HepG2 (cell line): ENCODE measurements around the gene TUBB4A. TPM values are rescaled to one million over a fixed set of nuclear protein-coding genes. Genes with fewer than 3 reads are reported as not detected.

ENCODE experiments used
- ATAC-seq: fragments of 200-7000 bp; cut with Tn5 transposase; 3 replicates; pipeline ENCODE4 v1.9.1; 2020; ENCODE audit warnings: mild to moderate bottlenecking, moderate library complexity
- BruUV-seq: library from RNA; stranded (reverse); fragments of 400-500 nt; replicated peaks from 2 replicates; lab custom pipeline; 2021; lab: Mats Ljungman, UMichigan
- CTCF ChIA-PET: fragments of 300-600 bp; formaldehyde crosslinking; extraction: SDS; loops from one replicate; lab custom pipeline; 2021; ENCODE audit warnings: low total read pairs, inconsistent platforms, low intra/inter-chr PET ratio; lab: Yijun Ruan, JAX
- POLR2A ChIA-PET: fragments of 350-600 bp; sonication (Branson Sonifier 250); formaldehyde crosslinking; loops from one replicate; lab custom pipeline; 2020; ENCODE audit warnings: antibody characterized with exemption, inconsistent platforms; lab: Yijun Ruan, JAX
- DNase-seq: peaks from one replicate; pipeline ENCODE4 v3.0.0-alpha.2; 2015; ENCODE audit warnings: low spot score
- FAIRE-seq: peaks from 3 replicates; lab custom pipeline; 2011; peaks lifted over from hg19 to GRCh38; lab: Jason Lieb, UNC
- H2AFZ ChIP-seq: one replicate; pipeline ENCODE4 v1.6.1; 2011; ENCODE audit warnings: low read length, inconsistent platforms
- H3K27ac ChIP-seq: fragments of 300-600 bp; 3 replicates; pipeline ENCODE4 v1.8.0; 2011; ENCODE audit warnings: mixed run types, mild to moderate bottlenecking, mixed read lengths, low read length, inconsistent platforms; ENCODE audit not compliant: insufficient read depth; ENCODE audit errors: extremely low read length
- H3K27me3 ChIP-seq, 2 experiments: fragments of 200-600 bp in 1 of 2; 2 replicates in 1 of 2; 3 replicates in 1 of 2; pipeline versions ENCODE4 v1.6.0 to v1.8.0; 2011; ENCODE audit warnings: low read length in 2 of 2, mild to moderate bottlenecking in 2 of 2, moderate library complexity in 2 of 2, inconsistent platforms in 1 of 2; ENCODE audit not compliant: insufficient read depth in 2 of 2, control insufficient read depth in 1 of 2
- H3K36me3 ChIP-seq, 2 experiments: fragments of 200-600 bp in 1 of 2; replicated peaks in 1 of 2; 2 replicates in 1 of 2; 3 replicates in 1 of 2; pipeline versions ENCODE4 v1.5.1 to v1.8.0; 2011; ENCODE audit warnings: low read length in 2 of 2, inconsistent platforms in 1 of 2; ENCODE audit not compliant: insufficient read depth in 2 of 2, control insufficient read depth in 1 of 2
- H3K4me1 ChIP-seq: 2 replicates; pipeline ENCODE4 v1.5.1; 2012; ENCODE audit warnings: low read length, inconsistent platforms; ENCODE audit not compliant: insufficient read depth
- H3K4me2 ChIP-seq: 2 replicates; pipeline ENCODE4 v1.6.0; 2011; ENCODE audit warnings: low read depth, low read length, inconsistent platforms
- H3K4me3 ChIP-seq, 3 experiments: fragments of 200-600 bp in 1 of 3; sonication (generic), shearing (Covaris generic) in 1 of 3; replicated peaks in 1 of 3; 2 replicates each; pipeline ENCODE4 v1.5.1; 2011 to 2016; ENCODE audit warnings: low read length in 3 of 3, inconsistent platforms in 2 of 3, low read depth in 2 of 3, mild to moderate bottlenecking in 2 of 3, control low read depth in 1 of 3, mixed read lengths in 1 of 3; ENCODE audit not compliant: insufficient read depth in 1 of 3
- H3K79me2 ChIP-seq: one replicate; pipeline ENCODE4 v1.6.1; 2011; ENCODE audit warnings: low read length, inconsistent platforms; ENCODE audit not compliant: insufficient read depth
- H3K9ac ChIP-seq: 2 replicates; pipeline ENCODE4 v1.6.0; 2011; ENCODE audit warnings: mild to moderate bottlenecking, low read depth, low read length, inconsistent platforms; ENCODE audit not compliant: insufficient read depth
- H3K9me3 ChIP-seq: 2 replicates; pipeline ENCODE4 v1.5.1; 2012; ENCODE audit warnings: mild to moderate bottlenecking, low read length
- H4K20me1 ChIP-seq: 2 replicates; pipeline ENCODE4 v1.6.0; 2011; ENCODE audit warnings: inconsistent platforms, mild to moderate bottlenecking, low read length, moderate library complexity; ENCODE audit not compliant: insufficient read depth
- ETV5 ChIP-seq: IDR thresholded peaks from 2 replicates; pipeline ENCODE4 v1.6.1; 2018; ENCODE audit warnings: missing biosample characterization, missing genetic modification reagents, inconsistent platforms, borderline replicate concordance
- FOXO1 ChIP-seq: sonication (generic); formaldehyde crosslinking; IDR thresholded peaks from 2 replicates; pipeline ENCODE4 v1.4.0; 2020; ENCODE audit warnings: missing genetic modification reagents
- MXD3 ChIP-seq: IDR thresholded peaks from 2 replicates; pipeline ENCODE4 v1.6.1; 2016; ENCODE audit warnings: mild to moderate bottlenecking, missing biosample characterization, missing genetic modification reagents
- ONECUT2 ChIP-seq: sonication (generic); formaldehyde crosslinking; IDR thresholded peaks from 2 replicates; pipeline ENCODE4 v1.4.0; 2020; ENCODE audit warnings: missing genetic modification reagents
- TEAD3 ChIP-seq: optimal IDR thresholded peaks from 2 replicates; pipeline ENCODE3; 2016; ENCODE audit warnings: borderline replicate concordance
- TP53 ChIP-seq: sonication (generic); formaldehyde crosslinking; conservative IDR thresholded peaks from 2 replicates; pipeline ENCODE4 v1.4.0; 2020; ENCODE audit warnings: missing genetic modification reagents
- YEATS2 ChIP-seq: sonication (generic); formaldehyde crosslinking; IDR thresholded peaks from 2 replicates; pipeline ENCODE4 v1.4.0; 2020; ENCODE audit warnings: missing genetic modification reagents, borderline replicate concordance
- ZMAT5 ChIP-seq: sonication (generic); formaldehyde crosslinking; IDR thresholded peaks from 2 replicates; pipeline ENCODE4 v1.5.0; 2020; ENCODE audit warnings: mild to moderate bottlenecking, low read depth, missing genetic modification reagents, borderline replicate concordance
- ZNF230 ChIP-seq: sonication (generic); formaldehyde crosslinking; IDR thresholded peaks from 2 replicates; pipeline ENCODE4 v1.4.0; 2020; ENCODE audit warnings: mild to moderate bottlenecking, missing genetic modification reagents
- ZNF276 ChIP-seq: sonication (generic); formaldehyde crosslinking; IDR thresholded peaks from 2 replicates; pipeline ENCODE4 v1.4.0; 2020; ENCODE audit warnings: mild to moderate bottlenecking, low read depth, missing genetic modification reagents
- ZNF740 ChIP-seq: sonication (generic); formaldehyde crosslinking; IDR thresholded peaks from 2 replicates; pipeline ENCODE4 v1.4.0; 2020; ENCODE audit warnings: missing genetic modification reagents
- ZNF749 ChIP-seq: sonication (generic); formaldehyde crosslinking; IDR thresholded peaks from 2 replicates; pipeline ENCODE4 v1.8.0; 2022; ENCODE audit warnings: mild to moderate bottlenecking, missing genetic modification reagents, moderate library complexity, borderline replicate concordance
- ZNF850 ChIP-seq: sonication (generic); formaldehyde crosslinking; conservative IDR thresholded peaks from 2 replicates; pipeline ENCODE4 v1.9.0; 2021; ENCODE audit warnings: mild to moderate bottlenecking, missing genetic modification reagents
- ZSCAN20 ChIP-seq: sonication (generic); formaldehyde crosslinking; IDR thresholded peaks from 2 replicates; pipeline ENCODE4 v1.4.0; 2020; ENCODE audit warnings: missing genetic modification reagents, mild to moderate bottlenecking, borderline replicate concordance
- WGBS: methylation state at CpG from one replicate; pipeline ENCODE4 v1.1.6; 2017; ENCODE audit warnings: low lambda C conversion rate; 5-methylcytosine and 5-hydroxymethylcytosine counted together
- in situ Hi-C: cut with HindIII; loops from 2 replicates; pipeline ENCODE4 v1.10.0; 2017; ENCODE audit warnings: low pct_unique_long_range_greater_than_20kb; ENCODE audit not compliant: extremely low pct_ligation_motif_present
- intact Hi-C: fragments of 100-400 bp; cut with micrococcal nuclease; formaldehyde crosslinking; loops from one replicate; pipeline ENCODE4 v1.10.0; 2022; ENCODE audit not compliant: unreplicated experiment
- polyA plus RNA-seq, 8 experiments: library from polyadenylated mRNA; depleted of rRNA in 3 of 8; stranded (reverse) in 7 of 8; unstranded in 1 of 8; fragments of >200 nt; fragmentation: Illumina TruSeq in 4 of 8; extraction: Trizol in 4 of 8; gene quantifications; 2 replicates each; pipeline versions ENCODE4 v1.2.1 to v1.2.3, GENCODE V29; 2011 to 2016; ENCODE audit warnings: low read depth in 4 of 8, missing spikeins in 1 of 8, mixed read lengths in 1 of 8; ENCODE audit not compliant: insufficient read depth in 1 of 8
- total RNA-seq, 5 experiments: library from RNA; depleted of rRNA; stranded (reverse); fragments of >200 nt; fragmentation: Illumina TruSeq; extraction: Trizol; gene quantifications; 2 replicates each; pipeline ENCODE4 v1.2.3, GENCODE V29; 2016; ENCODE audit warnings: low read depth in 1 of 5
- TF ChIP-seq, protein P1 (sequence below): IDR thresholded peaks from 2 replicates; pipeline ENCODE4 v1.6.1; 2018; ENCODE audit warnings: missing genetic modification reagents, mild to moderate bottlenecking, missing compliant biosample characterization
- TF ChIP-seq, protein P2 (sequence below): sonication (generic); formaldehyde crosslinking; IDR thresholded peaks from 2 replicates; pipeline ENCODE4 v1.4.0; 2020; ENCODE audit warnings: missing genetic modification reagents, mild to moderate bottlenecking, borderline replicate concordance

TUBB4A gene
- total and polyA plus RNA-seq, 2 of the 13 experiments (the other 11 are each of a cell fraction or from before 2014, with no cell fraction given) = not detected

DNA sequence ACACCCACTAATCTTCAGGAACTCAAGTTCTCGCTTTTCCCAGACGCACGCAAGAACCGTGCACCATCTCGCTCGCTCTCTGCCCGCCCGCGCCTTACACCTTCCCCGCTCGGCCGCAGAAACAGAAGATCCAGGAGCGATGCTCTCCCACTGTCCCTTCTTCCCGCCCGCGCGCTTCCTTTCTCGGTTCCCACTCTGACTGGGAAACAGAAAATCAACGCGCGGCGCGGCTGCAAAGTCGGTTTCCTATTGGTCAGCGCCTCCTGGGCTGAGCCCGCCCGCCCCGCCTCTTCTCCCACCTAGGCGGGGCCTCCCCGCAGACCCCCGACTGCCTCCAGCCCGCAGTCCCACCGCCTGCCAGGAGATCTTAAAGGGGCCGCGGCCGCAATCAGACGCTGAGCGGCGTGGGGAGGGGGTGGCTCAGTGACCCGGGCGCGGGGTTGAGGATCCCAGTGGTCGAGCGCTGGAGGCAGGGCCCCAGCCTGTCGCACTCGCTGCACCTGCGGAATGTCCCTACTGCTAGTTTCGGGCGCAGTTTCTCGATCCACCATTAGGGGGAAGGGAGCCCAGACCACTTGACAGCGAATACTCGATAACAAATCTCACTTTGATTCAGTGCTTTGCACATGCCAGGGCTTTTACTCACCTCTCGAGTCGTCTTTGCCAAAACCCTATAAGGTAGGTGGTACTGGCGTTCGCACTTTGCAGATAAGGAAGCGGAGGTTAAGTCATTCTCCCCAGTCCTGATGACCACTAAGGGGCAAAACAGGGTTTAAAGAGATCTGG is 41.8 kb downstream of the TUBB4A start:
- intact Hi-C loops (no loop called here), in situ Hi-C loops (no loop called here)
- H3K4me2 ChIP-seq = peak overlapping the region; percentile 91
- peak; percentile 94 for DNase-seq
- ATAC-seq = peak; percentile 76
- peak overlapping the region; percentile 66 to 83 (median 81) for H3K4me3 ChIP-seq
- H3K79me2 ChIP-seq = no peaks in the 10 kb centered on the region
- ChIA-PET CTCF (no interaction called here), POLR2A (interaction anchor here (0.8 to 1.3 kb wide), 3 partner anchors 9 to 88 kb away, joined by 3 to 6 read pairs (median 5); partner anchors contain the start of gene ALKBH7)
- H3K27ac ChIP-seq = peak overlapping the region; percentile 41
- H4K20me1 ChIP-seq = no peaks in the 10 kb centered on the region
- H3K9me3 ChIP-seq = no peaks in the 10 kb centered on the region
- peak; percentile 77 for FAIRE-seq
- peak overlapping the region; percentile 70 for H3K9ac ChIP-seq
- BruUV-seq = no TSS peak
- peak overlapping the region; percentile 75 for H2AFZ ChIP-seq
- WGBS = under 1% methylated on average over 39 of the region's 57 CpGs
- H3K36me3 ChIP-seq = peaks cover 0 to 10% of the 10 kb centered on the region in 2 experiments; a peak in 1 of 5 replicates
- H3K27me3 ChIP-seq = no peaks in the 10 kb centered on the region
- H3K4me1 ChIP-seq = peaks cover 18% of the 10 kb centered on the region
- TF ChIP-seq ZMAT5 (CRISPR knock-in tag) (no peak), ZNF749 (no peak), YEATS2 (CRISPR knock-in tag) (peak; percentile 68; the same call in 1 of the 2 replicates), ZSCAN20 (CRISPR knock-in tag) (no peak), ZNF276 (CRISPR knock-in tag) (no peak), TEAD3 (CRISPR knock-in tag) (peak; percentile 69), FOXO1 (CRISPR knock-in tag) (no peak), ZNF740 (CRISPR knock-in tag) (peak; percentile 58; the same call in 1 of the 2 replicates), TP53 (no peak), ZNF850 (CRISPR knock-in tag) (no peak), ZNF230 (CRISPR knock-in tag) (peak; percentile 76; the same call in 1 of the 2 replicates), ONECUT2 (CRISPR knock-in tag) (no peak), ETV5 (CRISPR knock-in tag) (peak; percentile 55; the same call in 1 of the 2 replicates), MXD3 (peak; percentile 38; the same call in 1 of the 2 replicates)
- TF ChIP-seq, protein P1, sequence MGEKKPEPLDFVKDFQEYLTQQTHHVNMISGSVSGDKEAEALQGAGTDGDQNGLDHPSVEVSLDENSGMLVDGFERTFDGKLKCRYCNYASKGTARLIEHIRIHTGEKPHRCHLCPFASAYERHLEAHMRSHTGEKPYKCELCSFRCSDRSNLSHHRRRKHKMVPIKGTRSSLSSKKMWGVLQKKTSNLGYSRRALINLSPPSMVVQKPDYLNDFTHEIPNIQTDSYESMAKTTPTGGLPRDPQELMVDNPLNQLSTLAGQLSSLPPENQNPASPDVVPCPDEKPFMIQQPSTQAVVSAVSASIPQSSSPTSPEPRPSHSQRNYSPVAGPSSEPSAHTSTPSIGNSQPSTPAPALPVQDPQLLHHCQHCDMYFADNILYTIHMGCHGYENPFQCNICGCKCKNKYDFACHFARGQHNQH (CRISPR knock-in tag) = peak; percentile 81
- TF ChIP-seq, protein P2, sequence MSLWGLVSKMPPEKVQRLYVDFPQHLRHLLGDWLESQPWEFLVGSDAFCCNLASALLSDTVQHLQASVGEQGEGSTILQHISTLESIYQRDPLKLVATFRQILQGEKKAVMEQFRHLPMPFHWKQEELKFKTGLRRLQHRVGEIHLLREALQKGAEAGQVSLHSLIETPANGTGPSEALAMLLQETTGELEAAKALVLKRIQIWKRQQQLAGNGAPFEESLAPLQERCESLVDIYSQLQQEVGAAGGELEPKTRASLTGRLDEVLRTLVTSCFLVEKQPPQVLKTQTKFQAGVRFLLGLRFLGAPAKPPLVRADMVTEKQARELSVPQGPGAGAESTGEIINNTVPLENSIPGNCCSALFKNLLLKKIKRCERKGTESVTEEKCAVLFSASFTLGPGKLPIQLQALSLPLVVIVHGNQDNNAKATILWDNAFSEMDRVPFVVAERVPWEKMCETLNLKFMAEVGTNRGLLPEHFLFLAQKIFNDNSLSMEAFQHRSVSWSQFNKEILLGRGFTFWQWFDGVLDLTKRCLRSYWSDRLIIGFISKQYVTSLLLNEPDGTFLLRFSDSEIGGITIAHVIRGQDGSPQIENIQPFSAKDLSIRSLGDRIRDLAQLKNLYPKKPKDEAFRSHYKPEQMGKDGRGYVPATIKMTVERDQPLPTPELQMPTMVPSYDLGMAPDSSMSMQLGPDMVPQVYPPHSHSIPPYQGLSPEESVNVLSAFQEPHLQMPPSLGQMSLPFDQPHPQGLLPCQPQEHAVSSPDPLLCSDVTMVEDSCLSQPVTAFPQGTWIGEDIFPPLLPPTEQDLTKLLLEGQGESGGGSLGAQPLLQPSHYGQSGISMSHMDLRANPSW = no peak
